Ovary (tissue), 9 donors: ENCODE data around the gene RMND1. TPM values are rescaled to one million over a fixed set of nuclear protein-coding genes. Genes with fewer than 3 reads are reported as not detected.

Experiments
- DNase-seq, 5 donors: peaks; one replicate each; pipeline ENCODE4 v3.0.0-alpha.2; 2019 to 2020
- H3K27ac ChIP-seq, 2 donors: fragments of 200-600 bp; one replicate each; pipeline versions ENCODE4 v1.5.1 to v1.8.0; 2019 to 2022
- H3K27me3 ChIP-seq: fragments of 200-600 bp; one replicate; pipeline ENCODE4 v1.8.0; 2022
- H3K36me3 ChIP-seq: fragments of 200-600 bp; sonication (generic); one replicate; pipeline ENCODE4 v1.5.1; 2019
- H3K4me1 ChIP-seq: one replicate; pipeline ENCODE4 v1.8.1; 2013; ENCODE audit warnings: mild to moderate bottlenecking, moderate library complexity; ENCODE audit not compliant: insufficient read depth
- H3K4me3 ChIP-seq: fragments of 200-600 bp; sonication (generic); one replicate; pipeline ENCODE4 v1.5.1; 2017
- H3K9me3 ChIP-seq, 2 donors: fragments of 200-600 bp in 1 of 2; sonication (generic) in 1 of 2; one replicate each; pipeline versions ENCODE4 v1.5.1 to v1.8.1; 2013 to 2019; ENCODE audit warnings: mild to moderate bottlenecking in 1 of 2, moderate library complexity in 1 of 2
- EP300 ChIP-seq: sonication (generic); formaldehyde crosslinking; IDR thresholded peaks from one replicate; pipeline ENCODE4 v1.6.1; 2017; ENCODE audit warnings: antibody characterized with exemption
- POLR2A ChIP-seq: fragments of 450-650 bp; IDR thresholded peaks from one replicate; pipeline ENCODE4 v1.6.1; 2017; ENCODE audit warnings: antibody characterized with exemption, mild to moderate bottlenecking, moderate library complexity
- WGBS, 3 donors: extraction: QIAGEN DNeasy Blood & Tissue Kit in 1 of 3; methylation state at CpG; one replicate each; pipeline versions ENCODE4 v1.1.5 to v1.1.7; 2013 to 2017; 5-methylcytosine and 5-hydroxymethylcytosine counted together
- intact Hi-C, 4 donors: fragments of 100-400 bp; cut with DNase I; formaldehyde crosslinking; loops; one replicate each; pipeline versions ENCODE4 v1.11.0 to v1.15.1; 2022 to 2023
- polyA plus RNA-seq, 2 donors: library from polyadenylated mRNA; stranded (reverse); fragments of 200-250 nt in 1 of 2; fragments of 350-450 nt in 1 of 2; fragmentation: Illumina TruSeq in 1 of 2; extraction: RNeasy Lipid Tissue Mini Kit (QIAGEN cat#74804) in 1 of 2; gene quantifications; one replicate each; pipeline ENCODE4 v1.2.3, GENCODE V29; 2013 to 2014
- total RNA-seq, 7 donors: library from RNA; depleted of rRNA in 2 of 7; stranded (reverse); fragments of >200 nt in 2 of 7; fragmentation: NEBNext Ultra II Directional in 3 of 7; extraction: Animal tissue kit (Norgen Biotek cat#: 25700) in 3 of 7; gene quantifications; one replicate each; pipeline versions ENCODE4 v1.1.0 to v1.2.4, GENCODE V29; 2016 to 2023
- TF ChIP-seq, protein P1 (sequence below), 3 donors: fragments of 450-650 bp in 2 of 3; fragments of 200-600 bp in 1 of 3; IDR thresholded peaks; one replicate each; pipeline versions ENCODE4 v1.5.1 to v1.8.0; 2016 to 2022; ENCODE audit warnings: antibody characterized with exemption in 3 of 3, mild to moderate bottlenecking in 1 of 3
- donor health status: DM: no; HTN: no; CAD: no; lungs with moderate emphysema.
- donor health status: DM: no; HTN: no; CAD: no.
- donor health status: Bipolar disorder and iron deficiency.
- donor health status: DM: yes; HTN: yes; CAD: no.
- donor health status: DM: no; HTN: no; CAD: no.
- donor health status: DM: yes; HTN: yes; CAD: no.

RMND1 gene
- total and polyA plus RNA-seq, 9 donors: 17.1 to 23.7 (median 20.4) TPM

- 95 to 96% (median 95%) methylated on average over 1 of the region's 1 CpG for WGBS, 3 donors
- intact Hi-C loops: no loop called here
- no peak overlapping the region for H3K4me3 ChIP-seq
Measured at GRCh38 chr6:151402228-151402627, 49.7 kb downstream of the RMND1 start.

GRCh38 chr6:151400473-151400872 lies 51.5 kb downstream of the RMND1 start:
- DNase-seq: no peak
- TF ChIP-seq EP300 (no peak), POLR2A (no peak)
- TF ChIP-seq, protein P1, sequence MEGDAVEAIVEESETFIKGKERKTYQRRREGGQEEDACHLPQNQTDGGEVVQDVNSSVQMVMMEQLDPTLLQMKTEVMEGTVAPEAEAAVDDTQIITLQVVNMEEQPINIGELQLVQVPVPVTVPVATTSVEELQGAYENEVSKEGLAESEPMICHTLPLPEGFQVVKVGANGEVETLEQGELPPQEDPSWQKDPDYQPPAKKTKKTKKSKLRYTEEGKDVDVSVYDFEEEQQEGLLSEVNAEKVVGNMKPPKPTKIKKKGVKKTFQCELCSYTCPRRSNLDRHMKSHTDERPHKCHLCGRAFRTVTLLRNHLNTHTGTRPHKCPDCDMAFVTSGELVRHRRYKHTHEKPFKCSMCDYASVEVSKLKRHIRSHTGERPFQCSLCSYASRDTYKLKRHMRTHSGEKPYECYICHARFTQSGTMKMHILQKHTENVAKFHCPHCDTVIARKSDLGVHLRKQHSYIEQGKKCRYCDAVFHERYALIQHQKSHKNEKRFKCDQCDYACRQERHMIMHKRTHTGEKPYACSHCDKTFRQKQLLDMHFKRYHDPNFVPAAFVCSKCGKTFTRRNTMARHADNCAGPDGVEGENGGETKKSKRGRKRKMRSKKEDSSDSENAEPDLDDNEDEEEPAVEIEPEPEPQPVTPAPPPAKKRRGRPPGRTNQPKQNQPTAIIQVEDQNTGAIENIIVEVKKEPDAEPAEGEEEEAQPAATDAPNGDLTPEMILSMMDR (IDR thresholded peaks at IDR 0.05): no peak
- Histone ChIP-seq H3K4me1 (peaks cover 6% of the 10 kb centered on the region), H3K27me3 (no peaks in the 10 kb centered on the region), H3K27ac (no peak overlapping the region), H3K4me3 (no peak overlapping the region), H3K36me3 (no peaks in the 10 kb centered on the region), H3K9me3 (no peaks in the 10 kb centered on the region)
- intact Hi-C loops: no loop called here
- 60 to 69% (median 64%) methylated on average over 6 of the region's 6 CpGs for WGBS, 3 donors

More at GRCh38 chr6:151402228-151402627, 49.7 kb downstream of the RMND1 start:
- H3K27me3 ChIP-seq: no peaks in the 10 kb centered on the region
- peaks cover 8% of the 10 kb centered on the region for H3K4me1 ChIP-seq
- DNase-seq: no peak
- H3K27ac ChIP-seq: no peak overlapping the region
- no peaks in the 10 kb centered on the region for H3K36me3 ChIP-seq
- TF ChIP-seq EP300: no peak
- TF ChIP-seq, protein P1 (IDR thresholded peaks at IDR 0.05): no peak
- no peak for TF ChIP-seq POLR2A
- H3K9me3 ChIP-seq: no peaks in the 10 kb centered on the region

DNA sequence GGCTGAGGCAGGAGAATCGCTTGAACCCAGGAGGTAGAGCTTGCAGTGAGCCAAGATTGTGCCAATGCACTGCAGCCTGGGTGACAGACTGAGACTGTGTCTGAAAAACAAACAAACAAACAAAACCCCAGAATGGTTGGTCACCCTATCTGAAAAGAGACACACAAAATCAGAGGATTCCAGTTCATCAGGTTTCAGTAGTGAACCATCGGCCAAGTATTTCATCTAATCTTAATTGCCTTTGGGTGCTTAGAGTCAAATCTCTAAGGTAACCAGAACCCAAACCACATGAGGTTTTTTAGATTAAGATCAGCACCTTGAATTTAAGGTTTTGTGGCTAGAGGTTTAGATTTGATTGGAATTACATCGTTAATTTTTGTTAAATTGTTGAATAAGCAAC lies 52.2 kb downstream of the RMND1 start:
- WGBS, 3 donors: 84 to 91% (median 90%) methylated on average over 3 of the region's 3 CpGs
- TF ChIP-seq EP300: no peak
- no peak for TF ChIP-seq POLR2A
- TF ChIP-seq, protein P1 (IDR thresholded peaks at IDR 0.05): no peak
- intact Hi-C loops: no loop called here

DNA sequence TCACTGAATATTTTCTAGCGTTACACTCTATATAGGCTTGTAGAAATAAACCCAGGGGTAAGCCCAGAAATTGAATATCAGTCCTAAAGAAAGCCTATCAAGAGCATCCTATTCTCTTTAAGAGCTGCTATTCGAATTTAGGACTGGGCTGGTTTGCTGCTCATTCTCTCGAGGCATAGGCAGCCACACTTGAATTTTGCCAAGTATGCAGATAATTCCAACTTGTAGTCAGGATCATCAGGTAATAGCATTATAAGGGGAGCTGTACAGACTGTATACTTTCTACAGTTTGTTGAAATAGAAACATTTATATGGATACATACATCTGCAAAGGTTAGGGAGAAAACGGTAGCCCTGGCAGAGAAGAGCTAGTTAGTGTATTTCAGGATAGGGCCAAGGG lies 58.5 kb downstream of the RMND1 start:
- 42 to 48% (median 47%) methylated on average over 4 of the region's 4 CpGs for WGBS, 3 donors
- peaks cover 6% of the 10 kb centered on the region for H3K4me1 ChIP-seq
- intact Hi-C loops: no loop called here

More for the DNA sequence above, 52.2 kb downstream of the RMND1 start:
- Histone ChIP-seq H3K27ac (no peak overlapping the region), H3K9me3 (no peaks in the 10 kb centered on the region), H3K36me3 (no peaks in the 10 kb centered on the region), H3K4me1 (peaks cover 6% of the 10 kb centered on the region), H3K27me3 (no peaks in the 10 kb centered on the region), H3K4me3 (no peak overlapping the region)
- DNase-seq: no peak

More for the DNA sequence above, 58.5 kb downstream of the RMND1 start:
- Histone ChIP-seq H3K9me3 (no peaks in the 10 kb centered on the region), H3K27me3 (no peaks in the 10 kb centered on the region), H3K27ac (no peak overlapping the region), H3K36me3 (no peaks in the 10 kb centered on the region), H3K4me3 (no peak overlapping the region)
- TF ChIP-seq POLR2A: no peak
- TF ChIP-seq EP300: no peak
- TF ChIP-seq, protein P1 (IDR thresholded peaks at IDR 0.05): no peak
- DNase-seq: no peak
